ENCODE results near the gene ZC3H7B.
"Not testable (repeated sequence)": the region's sequence is repeated elsewhere in the genome, so short reads cannot be mapped to it uniquely, and the experiment has no call there.

The ZC3H7B gene

GRCh38 chr22:41382098-41382578, 80.8 kb downstream of the ZC3H7B start:
- DNase-seq (ENCODE audit: low read depth) = peak; percentile 29

- DNase-seq (ENCODE audit: low read depth) = no peak
Observed at GRCh38 chr22:41382610-41383009, 81.3 kb downstream of the ZC3H7B start.

GRCh38 chr22:41383085-41383484, 81.8 kb downstream of the ZC3H7B start:
- DNase-seq (ENCODE audit: low read depth) = no peak

GRCh38 chr22:41384128-41384527, 82.8 kb downstream of the ZC3H7B start:
- DNase-seq (ENCODE audit: low read depth) = no peak

- no peak for DNase-seq (ENCODE audit: low read depth)
Observed at GRCh38 chr22:41387341-41387740, 86.0 kb downstream of the ZC3H7B start.

GRCh38 chr22:41394012-41394356, 92.7 kb downstream of the ZC3H7B start:
- no peak for DNase-seq (ENCODE audit: low read depth)

- no peak for DNase-seq (ENCODE audit: low read depth)
Observed at GRCh38 chr22:41395531-41396240, 94.4 kb downstream of the ZC3H7B start.

- no peak for DNase-seq (ENCODE audit: low read depth)
Observed at GRCh38 chr22:41397143-41397811, 96.0 kb downstream of the ZC3H7B start.

- DNase-seq (ENCODE audit: low read depth) = no peak
Observed at GRCh38 chr22:41398921-41399320, 97.6 kb downstream of the ZC3H7B start.

- DNase-seq (ENCODE audit: low read depth) = no peak
Observed at GRCh38 chr22:41401781-41402648, 100.7 kb downstream of the ZC3H7B start.

- not testable (repeated sequence) for DNase-seq (ENCODE audit: low read depth)
Observed at GRCh38 chr22:41402851-41403250, 101.5 kb downstream of the ZC3H7B start.

GRCh38 chr22:41403532-41404318, 102.4 kb downstream of the ZC3H7B start:
- DNase-seq (ENCODE audit: low read depth) = peak; percentile 60

- DNase-seq (ENCODE audit: low read depth) = no peak
Observed at GRCh38 chr22:41405588-41405987, 104.3 kb downstream of the ZC3H7B start.

GRCh38 chr22:41406410-41406809, 105.1 kb downstream of the ZC3H7B start:
- DNase-seq (ENCODE audit: low read depth) = no peak

- DNase-seq (ENCODE audit: low read depth) = no peak
Observed at GRCh38 chr22:41407433-41407832, 106.1 kb downstream of the ZC3H7B start.

- no peak for DNase-seq (ENCODE audit: low read depth)
Observed at GRCh38 chr22:41408665-41409064, 107.3 kb downstream of the ZC3H7B start.

Data from stimulated activated CD8-positive, alpha-beta memory T cell treated with anti-CD3 and anti-CD28 coated beads, Interleukin-15, amount 100 ng/mL, for 1 hour (primary cell).